ENCODE data around the gene BATF3. TPM values are rescaled to one million over a fixed set of nuclear protein-coding genes. Genes with fewer than 3 reads are reported as not detected.

Gene BATF3
- total and polyA plus RNA-seq, 9 of the 15 experiments (the other 6 are each of a cell fraction or from before 2014, with no cell fraction given): 0.40 to 3.8 (median 2.0) TPM

DNA sequence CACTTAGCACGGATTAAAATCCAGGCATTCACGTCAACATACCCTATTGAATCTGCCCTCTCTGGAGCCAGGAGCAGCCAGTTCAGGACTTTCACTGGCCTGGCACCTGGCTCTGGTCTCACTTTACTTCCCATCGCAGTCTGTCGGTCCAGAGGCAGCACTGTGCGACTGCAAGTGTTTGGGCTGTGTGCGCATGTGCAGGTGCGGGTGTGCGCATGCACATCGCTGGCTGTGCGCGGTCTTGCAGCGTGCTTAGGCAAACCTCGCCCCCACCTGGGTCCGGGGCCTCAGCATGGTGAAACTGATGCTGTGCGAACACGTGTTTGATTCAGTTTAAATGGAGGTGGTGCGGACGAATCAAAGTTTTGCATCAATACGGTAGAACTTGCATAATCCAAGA is 53.1 kb downstream of the BATF3 start:
- ATAC-seq (peak; percentile 75), DNase-seq (ENCODE audit: extremely low read depth in 1 of 4, low spot score in 3 of 4) (no peak), FAIRE-seq (no peak)
- POLR2A ChIA-PET: no interaction called here
- Histone ChIP-seq H3K4me1 (replicated peaks in 1 of 2; ENCODE audit: control insufficient read depth in 2 of 2, insufficient read depth in 2 of 2, low read length in 2 of 2) (peaks cover 0 to 8% of the 10 kb centered on the region in 2 experiments; a peak in 4 of 5 replicates), H3K27ac (ENCODE audit: extremely low read depth, low read depth, low read length) (no peak overlapping the region), H4K20me1 (replicated peaks; ENCODE audit: control insufficient read depth, insufficient read depth, low read length) (no peaks in the 10 kb centered on the region), H3K9me1 (ENCODE audit: control insufficient read depth, insufficient read depth, low read length) (no peaks in the 10 kb centered on the region), H3K79me2 (ENCODE audit: control insufficient read depth, insufficient read depth, low read length) (no peaks in the 10 kb centered on the region), H3K4me2 (ENCODE audit: insufficient read depth, low read length) (no peak overlapping the region; the same call in 1 of the 2 replicates), H2AFZ (ENCODE audit: low read depth, low read length) (peak overlapping the region; percentile 38), H3K4me3 (no peak overlapping the region), H3K36me3 (ENCODE audit: control insufficient read depth, insufficient read depth, low read length) (no peaks in the 10 kb centered on the region), H3K9ac (ENCODE audit: insufficient read depth in 1 of 2, low read depth in 2 of 2, low read length in 2 of 2) (peak overlapping the region in 1 of 2 experiments; percentile 53; a peak in 1 of 4 replicates), H3K27me3 (ENCODE audit: control insufficient read depth in 2 of 2, insufficient read depth in 2 of 2, low read length in 2 of 2) (peaks cover 19 to 44% of the 10 kb centered on the region in 2 experiments), H3K9me3 (replicated peaks; ENCODE audit: control insufficient read depth, insufficient read depth, low read depth, low read length) (no peaks in the 10 kb centered on the region)
- CTCF ChIA-PET (ENCODE audit: low intra/inter-chr PET ratio): no interaction called here
- no peak for TF ChIP-seq DNMT1 (IDR thresholded peaks at IDR 0.05)
- no peak for TF ChIP-seq WHSC1 (IDR thresholded peaks at IDR 0.05; ENCODE audit: low read length)
- TF ChIP-seq, protein P1, sequence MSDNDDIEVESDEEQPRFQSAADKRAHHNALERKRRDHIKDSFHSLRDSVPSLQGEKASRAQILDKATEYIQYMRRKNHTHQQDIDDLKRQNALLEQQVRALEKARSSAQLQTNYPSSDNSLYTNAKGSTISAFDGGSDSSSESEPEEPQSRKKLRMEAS (CRISPR knock-in tag; IDR thresholded peaks at IDR 0.05): peak; percentile 62
- peak; percentile 78; the same call in 1 of the 2 replicates for TF ChIP-seq IRF2 (CRISPR knock-in tag; IDR thresholded peaks at IDR 0.05)
- TF ChIP-seq, protein P2, sequence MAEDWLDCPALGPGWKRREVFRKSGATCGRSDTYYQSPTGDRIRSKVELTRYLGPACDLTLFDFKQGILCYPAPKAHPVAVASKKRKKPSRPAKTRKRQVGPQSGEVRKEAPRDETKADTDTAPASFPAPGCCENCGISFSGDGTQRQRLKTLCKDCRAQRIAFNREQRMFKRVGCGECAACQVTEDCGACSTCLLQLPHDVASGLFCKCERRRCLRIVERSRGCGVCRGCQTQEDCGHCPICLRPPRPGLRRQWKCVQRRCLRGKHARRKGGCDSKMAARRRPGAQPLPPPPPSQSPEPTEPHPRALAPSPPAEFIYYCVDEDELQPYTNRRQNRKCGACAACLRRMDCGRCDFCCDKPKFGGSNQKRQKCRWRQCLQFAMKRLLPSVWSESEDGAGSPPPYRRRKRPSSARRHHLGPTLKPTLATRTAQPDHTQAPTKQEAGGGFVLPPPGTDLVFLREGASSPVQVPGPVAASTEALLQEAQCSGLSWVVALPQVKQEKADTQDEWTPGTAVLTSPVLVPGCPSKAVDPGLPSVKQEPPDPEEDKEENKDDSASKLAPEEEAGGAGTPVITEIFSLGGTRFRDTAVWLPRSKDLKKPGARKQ (CRISPR knock-in tag; IDR thresholded peaks at IDR 0.05): peak; percentile 34; the same call in 1 of the 2 replicates
- TF ChIP-seq NRF1 (conservative IDR thresholded peaks at IDR 0.05 in 1 of 2, IDR thresholded peaks at IDR 0.05 in 1 of 2): peak; percentile 88 to 90
- peak; percentile 31; the same call in 1 of the 2 replicates for TF ChIP-seq L3MBTL2 (IDR thresholded peaks at IDR 0.05)
- no peak for TF ChIP-seq ZNF197 (CRISPR knock-in tag; IDR thresholded peaks at IDR 0.05; ENCODE audit: low read depth)
- intact Hi-C loops (cut with micrococcal nuclease) (no loop called here), in situ Hi-C loops (cut with MboI) (no loop called here)
- BruUV-seq (replicated peaks): no TSS peak
- WGBS (ENCODE audit: insufficient coverage, low coverage, missing lambda C conversion rate): 41% methylated on average over 19 of the region's 19 CpGs
